A172 (cell line): ENCODE measurements around the gene HIGD1A. TPM values are rescaled to one million over a fixed set of nuclear protein-coding genes. Genes with fewer than 3 reads are reported as not detected.

Experiments used
- DNase-seq: peaks from one replicate; pipeline ENCODE4 v3.0.0-alpha.2; 2015; ENCODE audit warnings: low spot score
- total RNA-seq: library from RNA; depleted of rRNA; stranded (reverse); fragments of >200 nt; shearing (Covaris generic); gene quantifications from 2 replicates; pipeline ENCODE4 v1.2.3, GENCODE V29; 2014

HIGD1A gene
- total RNA-seq, 1 experiment from 2014 or later = 249 TPM

- no peak for DNase-seq
These were observed 48.4 kb downstream of the HIGD1A start for GRCh38 chr3:42755681-42756578.

GRCh38 chr3:42753757-42754156, 50.5 kb downstream of the HIGD1A start:
- no peak for DNase-seq

GRCh38 chr3:42752961-42753360, 51.3 kb downstream of the HIGD1A start:
- no peak for DNase-seq

GRCh38 chr3:42752441-42752840, 51.8 kb downstream of the HIGD1A start:
- no peak for DNase-seq

DNA sequence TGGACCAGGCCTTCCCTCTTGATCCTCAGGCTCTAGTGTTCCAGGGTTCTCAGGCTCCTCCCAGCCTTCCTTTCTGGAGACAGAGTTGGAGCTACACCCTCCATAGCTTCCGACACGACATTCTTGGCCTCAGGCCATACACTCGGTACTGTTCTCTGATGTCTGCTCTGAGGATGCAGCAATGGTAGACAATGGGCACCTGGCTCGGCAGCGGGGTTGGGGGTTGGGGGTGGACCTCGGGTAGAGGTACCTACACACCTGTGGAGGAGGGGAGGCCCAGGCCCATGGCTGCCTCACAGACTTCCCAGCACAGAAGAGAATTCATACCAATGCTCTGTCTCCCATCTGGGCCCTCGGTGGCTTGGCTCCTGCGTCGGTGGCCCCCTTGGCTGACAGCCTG, 52.7 kb downstream of the HIGD1A start:
- DNase-seq = no peak

- DNase-seq = no peak
These were observed 53.5 kb downstream of the HIGD1A start for GRCh38 chr3:42750834-42751233.

GRCh38 chr3:42749753-42750231, 54.5 kb downstream of the HIGD1A start:
- no peak for DNase-seq

DNA sequence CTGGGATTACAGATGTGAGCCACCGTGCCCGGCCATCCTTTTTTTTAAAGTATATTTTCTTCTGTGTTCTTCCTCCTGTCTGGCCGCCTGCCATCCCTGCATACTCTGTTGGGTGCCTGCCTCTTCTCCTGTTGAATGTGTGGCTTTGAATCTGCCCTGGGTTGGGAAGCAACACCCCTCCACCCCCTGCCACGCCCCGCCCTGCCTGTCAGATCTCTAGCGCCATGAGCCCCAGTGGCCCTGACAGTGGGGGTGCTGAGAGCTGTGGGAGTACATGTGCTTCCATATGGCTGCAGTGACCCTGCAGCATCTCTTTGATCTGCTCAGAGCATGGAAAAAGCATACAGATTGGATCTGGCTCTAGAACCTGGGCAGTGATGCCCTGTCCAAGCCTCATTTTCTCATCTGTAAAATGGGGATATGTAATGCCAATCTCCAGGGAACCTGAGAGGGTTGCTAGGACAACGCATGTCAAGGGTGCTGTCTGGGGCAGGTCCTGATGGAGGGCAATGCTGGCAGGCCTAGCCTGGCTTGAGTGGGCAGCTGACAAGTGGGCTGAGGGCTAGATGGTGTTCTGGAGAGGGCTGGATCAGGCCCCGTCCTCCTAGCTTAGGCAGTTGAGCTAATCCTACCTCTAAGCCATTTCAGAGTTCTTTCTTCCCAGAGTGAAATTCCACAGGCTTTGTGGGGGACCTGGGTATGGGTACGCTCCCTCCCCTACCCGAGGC, 55.1 kb downstream of the HIGD1A start:
- no peak for DNase-seq

DNA sequence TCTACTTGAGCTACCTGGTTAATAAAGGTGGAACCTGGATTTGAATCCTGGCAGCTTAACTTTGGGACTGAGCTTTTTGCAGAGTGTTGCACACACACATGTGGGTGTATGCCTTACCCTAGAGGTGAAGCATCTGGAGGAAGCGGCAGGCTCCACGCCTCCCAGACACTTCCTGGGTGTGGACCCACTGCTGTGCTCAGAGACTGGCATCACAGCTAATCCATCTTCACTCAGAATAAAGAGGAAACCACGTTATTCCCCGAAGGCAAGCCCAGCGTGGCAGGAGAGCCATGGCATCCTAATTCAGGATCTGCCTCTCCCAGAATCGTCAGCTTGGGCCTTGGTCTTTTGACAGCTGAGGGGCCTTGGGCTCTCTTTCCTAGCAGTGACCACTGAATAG, 56.7 kb downstream of the HIGD1A start:
- DNase-seq = no peak

DNA sequence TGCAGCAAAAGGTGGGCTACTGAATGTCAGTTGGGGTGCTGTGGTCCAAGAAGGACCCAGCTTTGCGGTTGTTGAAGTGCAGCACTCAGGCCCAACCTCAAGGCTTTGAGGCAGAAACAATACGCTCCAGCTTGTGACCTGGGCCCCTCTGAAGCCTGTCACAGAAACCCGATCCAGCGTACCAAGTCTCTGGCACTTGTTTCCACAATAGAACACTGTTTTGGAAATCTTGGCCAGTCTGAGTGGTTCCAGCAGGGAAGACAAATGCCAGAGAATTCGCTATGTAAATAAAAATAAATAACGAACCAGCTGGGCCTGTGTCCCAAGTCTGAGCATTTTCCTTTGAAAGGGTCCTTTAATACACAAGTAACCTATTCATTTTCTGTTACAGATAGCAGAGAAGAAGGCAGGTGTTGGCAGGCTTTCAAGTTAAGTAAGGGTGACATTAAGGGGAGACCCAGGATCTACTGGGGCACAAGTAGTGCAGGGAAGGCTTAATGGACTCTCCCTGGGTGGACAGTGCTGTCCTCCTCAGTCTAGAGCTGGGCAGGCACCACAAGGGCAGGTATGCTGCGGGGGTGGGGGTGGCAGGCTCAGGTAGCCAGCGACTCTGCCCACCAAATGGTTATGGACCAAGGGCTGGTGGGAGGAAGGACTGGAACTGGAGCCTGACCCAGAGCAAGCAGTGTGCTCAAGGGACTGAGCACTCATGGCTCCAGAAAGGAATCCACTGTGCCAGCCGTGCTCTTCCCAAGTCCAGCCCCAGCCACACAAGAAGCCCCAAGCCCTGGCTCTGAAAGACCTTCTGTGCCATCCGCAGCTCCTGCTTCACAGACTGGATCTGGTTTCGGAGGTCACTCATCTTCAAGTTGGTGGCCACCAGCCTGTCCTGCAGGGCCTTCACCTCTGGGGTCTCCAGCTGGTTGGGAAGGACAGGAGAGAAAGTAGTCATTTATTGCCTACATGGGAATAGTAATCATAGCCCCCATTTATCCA, 57.5 kb downstream of the HIGD1A start:
- no peak for DNase-seq

GRCh38 chr3:42745776-42746454, 58.4 kb downstream of the HIGD1A start:
- DNase-seq = no peak

DNA sequence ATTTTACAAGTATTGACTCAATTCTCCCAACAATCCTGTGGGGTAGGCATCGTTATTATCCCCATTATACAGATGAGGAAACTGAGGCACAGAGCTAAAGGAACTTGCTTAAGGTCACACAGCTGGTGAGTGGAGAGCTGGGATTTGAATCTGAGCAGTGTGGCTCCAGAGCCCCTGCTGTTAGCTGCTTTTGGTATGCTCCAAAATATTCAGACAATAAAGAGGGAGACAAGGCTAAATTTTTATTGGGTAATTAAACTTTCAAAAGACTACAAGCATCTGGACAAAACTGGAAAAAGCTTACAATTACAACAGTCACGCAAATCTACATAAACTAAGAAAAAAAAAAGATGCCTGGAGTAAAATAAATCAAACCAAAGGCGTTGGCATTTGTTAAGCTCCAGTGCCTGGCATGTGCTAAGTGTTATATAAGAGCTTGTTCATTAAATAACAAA, 59.0 kb downstream of the HIGD1A start:
- no peak for DNase-seq

DNA sequence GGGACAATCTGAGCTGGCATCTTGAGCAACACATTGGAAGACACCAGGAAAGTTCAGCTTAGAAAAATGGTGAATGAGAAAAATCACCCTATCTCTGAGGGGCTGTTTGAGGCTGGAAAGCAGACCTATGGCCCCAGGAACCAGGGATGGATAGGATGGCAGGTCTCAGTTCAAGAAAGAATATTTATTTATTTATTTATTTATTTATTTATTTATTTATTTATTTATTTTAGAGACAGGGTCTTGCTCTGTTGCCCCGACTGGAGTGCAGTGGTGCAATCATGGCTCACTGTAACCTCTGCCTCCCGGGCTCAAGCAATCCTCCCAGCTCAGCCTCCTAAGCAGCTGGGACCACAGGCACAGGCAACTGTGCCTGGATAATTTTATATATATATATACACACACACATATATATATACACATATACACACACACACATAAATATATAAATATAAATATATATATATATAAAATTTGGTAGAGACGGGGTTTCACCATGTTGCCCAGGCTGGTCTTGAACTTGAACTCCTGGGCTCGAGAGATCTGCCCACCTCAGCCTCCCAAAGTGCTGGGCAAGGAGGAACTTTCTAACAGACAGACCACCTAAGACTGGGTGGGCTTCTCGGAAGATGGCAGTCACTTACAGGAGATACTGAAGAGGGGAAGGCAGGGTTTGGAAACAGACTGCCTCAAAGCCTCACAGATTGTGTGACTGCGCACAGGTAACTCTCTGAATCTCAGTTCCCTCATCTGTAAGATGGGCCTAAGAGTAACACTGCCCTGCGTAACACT, 60.9 kb downstream of the HIGD1A start:
- no peak for DNase-seq

DNA sequence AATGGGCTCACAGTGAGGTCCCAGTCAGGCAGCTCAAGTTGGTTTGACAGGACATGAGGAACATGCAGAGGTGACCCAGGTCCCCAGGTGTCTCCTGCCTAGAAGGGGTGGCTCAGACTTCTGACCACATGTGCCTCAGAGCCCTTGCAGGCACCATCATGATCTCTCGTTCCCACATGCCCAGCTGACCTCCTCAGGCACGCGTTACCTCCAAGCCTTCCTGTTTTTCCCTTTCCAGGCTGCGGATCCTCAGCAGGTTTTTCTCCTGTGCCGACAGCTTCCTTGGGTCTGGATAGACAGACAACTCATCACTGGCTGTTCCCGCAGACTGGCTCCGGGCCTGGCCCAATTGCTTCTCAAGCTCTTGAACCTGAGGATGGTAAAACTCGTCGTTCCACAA, 61.6 kb downstream of the HIGD1A start:
- DNase-seq = no peak

- DNase-seq = no peak
These were observed 62.0 kb downstream of the HIGD1A start for GRCh38 chr3:42742259-42742658.

GRCh38 chr3:42741796-42742195, 62.5 kb downstream of the HIGD1A start:
- no peak for DNase-seq

DNA sequence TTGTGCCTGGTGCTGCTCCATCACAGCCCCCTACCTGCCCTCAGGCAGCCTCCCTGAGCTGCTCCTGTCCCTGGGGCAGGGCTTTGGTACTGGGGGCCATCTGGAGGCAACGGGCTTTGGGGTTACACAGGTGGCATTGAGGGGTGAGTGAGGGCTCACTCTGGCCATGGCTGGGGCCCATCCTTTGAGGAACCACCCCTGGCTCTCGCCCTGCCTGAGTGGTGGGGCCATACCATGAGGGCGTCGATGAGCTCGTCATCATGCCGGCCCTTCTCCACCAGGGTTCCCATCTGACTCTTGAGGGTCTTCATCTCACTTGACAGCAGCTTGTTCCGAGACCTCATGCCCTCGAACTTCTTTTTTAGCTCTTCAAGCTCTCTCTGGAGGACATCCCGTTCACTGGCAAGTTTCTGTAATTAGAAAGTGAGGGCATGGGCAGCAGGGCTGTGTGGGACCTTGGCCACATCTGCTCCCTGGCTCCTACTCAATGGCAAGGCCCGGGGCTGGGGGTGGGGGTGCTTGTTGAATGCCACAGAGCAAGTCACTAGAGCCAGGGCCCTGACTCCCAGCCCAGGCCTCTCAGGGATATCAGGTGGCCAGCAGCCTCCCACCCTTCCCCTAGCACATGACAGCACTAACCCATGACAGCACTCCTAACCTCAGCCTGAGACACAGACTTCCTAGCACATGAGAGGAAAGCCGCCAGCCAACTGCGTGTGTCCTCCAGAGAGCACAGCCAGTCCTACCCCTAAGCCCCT, 64.7 kb downstream of the HIGD1A start:
- no peak for DNase-seq

GRCh38 chr3:42736531-42736930, 67.8 kb downstream of the HIGD1A start:
- DNase-seq = no peak

DNA sequence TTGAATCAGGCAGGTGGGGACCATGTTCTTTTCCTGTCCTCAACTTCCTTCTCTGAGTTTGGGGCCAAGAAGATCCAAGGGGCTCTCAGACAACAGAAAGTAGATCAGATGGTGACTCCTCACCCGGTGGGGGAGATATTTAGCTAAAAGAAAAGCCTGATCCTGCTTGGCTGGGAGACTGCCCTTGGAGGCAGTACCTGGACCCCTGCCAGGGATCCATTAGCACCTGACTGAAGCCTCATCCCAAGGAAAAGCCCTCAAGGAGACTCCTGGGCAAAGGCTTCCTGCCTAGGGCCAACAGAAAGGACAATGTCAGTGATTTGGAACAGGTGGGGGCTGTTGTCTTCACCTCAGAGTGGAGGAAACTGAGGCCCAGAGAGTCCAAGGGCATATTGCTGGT, 68.2 kb downstream of the HIGD1A start:
- DNase-seq = no peak
